HG02840 (cell line): Measurements from ENCODE around the gene CFL2.
"Not testable (repeated sequence)": the region's sequence is repeated elsewhere in the genome, so short reads cannot be mapped to it uniquely, and the experiment has no call there.

Experiments
- ATAC-seq: cut with Tn5 transposase; IDR thresholded peaks from one replicate; pipeline ENCODE4 v1.9.1; 2021; ENCODE audit warnings: mild to moderate bottlenecking, moderate library complexity, moderate number of reproducible peaks; ENCODE audit not compliant: unreplicated experiment, low FRiP score

CFL2 gene

GRCh38 chr14:34711796-34712712 is 2.3 kb downstream of the CFL2 start:
- ATAC-seq: no peak

- ATAC-seq: no peak
These were observed 3.2 kb downstream of the CFL2 start for GRCh38 chr14:34711169-34711568.

- no peak for ATAC-seq
These were observed 3.6 kb downstream of the CFL2 start for GRCh38 chr14:34710744-34711143.

- no peak for ATAC-seq
These were observed 4.4 kb downstream of the CFL2 start for GRCh38 chr14:34710006-34710405.

GRCh38 chr14:34707722-34708121 is 6.7 kb downstream of the CFL2 start:
- ATAC-seq: no peak

GRCh38 chr14:34701808-34702207 is 12.6 kb downstream of the CFL2 start:
- no peak for ATAC-seq

GRCh38 chr14:34700622-34701130 is 13.7 kb downstream of the CFL2 start:
- ATAC-seq: no peak

GRCh38 chr14:34699873-34700621 is 14.3 kb downstream of the CFL2 start:
- ATAC-seq: no peak

GRCh38 chr14:34694216-34694615 is 20.2 kb downstream of the CFL2 start:
- ATAC-seq: not testable (repeated sequence)

GRCh38 chr14:34693228-34693939 is 21.0 kb downstream of the CFL2 start:
- ATAC-seq: no peak

- ATAC-seq: no peak
These were observed 21.5 kb downstream of the CFL2 start for GRCh38 chr14:34692898-34693227.

- ATAC-seq: no peak
These were observed 22.0 kb downstream of the CFL2 start for GRCh38 chr14:34692348-34692747.

GRCh38 chr14:34691206-34691605 is 23.2 kb downstream of the CFL2 start:
- no peak for ATAC-seq

- no peak for ATAC-seq
These were observed 25.8 kb downstream of the CFL2 start for GRCh38 chr14:34688470-34689206.

GRCh38 chr14:34685819-34686428 is 28.5 kb downstream of the CFL2 start:
- no peak for ATAC-seq

- ATAC-seq: no peak
These were observed 29.8 kb downstream of the CFL2 start for GRCh38 chr14:34684578-34684977.

GRCh38 chr14:34682787-34683321 is 31.5 kb downstream of the CFL2 start:
- no peak for ATAC-seq

GRCh38 chr14:34680806-34681479 is 33.5 kb downstream of the CFL2 start:
- ATAC-seq: no peak

GRCh38 chr14:34678735-34679134 is 35.7 kb downstream of the CFL2 start:
- no peak for ATAC-seq
